Activated T-cell treated with anti-CD3 and anti-CD28 coated beads, Interleukin-2, amount 50 U/mL, for 48 hours (primary cell): Measurements from ENCODE around the gene LIX1.
"Not testable (repeated sequence)": the region's sequence is repeated elsewhere in the genome, so short reads cannot be mapped to it uniquely, and the experiment has no call there.

Experiments
- DNase-seq, 2 experiments: peaks; one replicate each; pipeline ENCODE4 v3.0.0-alpha.2; 2020

The LIX1 gene

GRCh38 chr5:97141031-97141430 lies 1.4 kb downstream of the LIX1 start:
- no peak for DNase-seq

GRCh38 chr5:97140250-97140649 lies 2.2 kb downstream of the LIX1 start:
- DNase-seq, result not testable (repeated sequence)

GRCh38 chr5:97136475-97136874 lies 5.9 kb downstream of the LIX1 start:
- no peak for DNase-seq

GRCh38 chr5:97135868-97136267 lies 6.5 kb downstream of the LIX1 start:
- peak in 1 of 2 experiments; percentile 30 for DNase-seq

- DNase-seq, result no peak
These were observed 7.8 kb downstream of the LIX1 start for GRCh38 chr5:97134634-97135033.

GRCh38 chr5:97133101-97133500 lies 9.3 kb downstream of the LIX1 start:
- no peak for DNase-seq

- no peak for DNase-seq
These were observed 10.5 kb downstream of the LIX1 start for GRCh38 chr5:97131921-97132320.

GRCh38 chr5:97131139-97131710 lies 11.2 kb downstream of the LIX1 start:
- no peak for DNase-seq

- DNase-seq, result no peak
These were observed 14.7 kb downstream of the LIX1 start for GRCh38 chr5:97127727-97128126.

GRCh38 chr5:97125125-97125683 lies 17.2 kb downstream of the LIX1 start:
- DNase-seq, result no peak

- no peak for DNase-seq
These were observed 18.1 kb downstream of the LIX1 start for GRCh38 chr5:97124335-97124734.

- DNase-seq, result no peak
These were observed 20.6 kb downstream of the LIX1 start for GRCh38 chr5:97121848-97122247.

GRCh38 chr5:97120195-97120594 lies 22.2 kb downstream of the LIX1 start:
- DNase-seq, result no peak

- DNase-seq, result no peak
These were observed 23.4 kb downstream of the LIX1 start for GRCh38 chr5:97119007-97119390.

GRCh38 chr5:97118261-97119006 lies 24.0 kb downstream of the LIX1 start:
- no peak for DNase-seq

GRCh38 chr5:97115932-97116331 lies 26.5 kb downstream of the LIX1 start:
- DNase-seq, result no peak

GRCh38 chr5:97112230-97112629 lies 30.2 kb downstream of the LIX1 start:
- DNase-seq, result no peak

GRCh38 chr5:97111616-97112015 lies 30.8 kb downstream of the LIX1 start:
- DNase-seq, result no peak

GRCh38 chr5:97111004-97111403 lies 31.4 kb downstream of the LIX1 start:
- no peak for DNase-seq

- no peak for DNase-seq
These were observed 35.1 kb downstream of the LIX1 start for GRCh38 chr5:97107318-97107717.

GRCh38 chr5:97106216-97106581 lies 36.2 kb downstream of the LIX1 start:
- DNase-seq, result no peak

GRCh38 chr5:97105501-97106215 lies 36.8 kb downstream of the LIX1 start:
- DNase-seq, result no peak

- DNase-seq, result no peak
These were observed 40.4 kb downstream of the LIX1 start for GRCh38 chr5:97102010-97102470.
